ENCODE data around the gene GCLC. TPM values are rescaled to one million over a fixed set of nuclear protein-coding genes. Genes with fewer than 3 reads are reported as not detected.

Gene GCLC
- polyA plus RNA-seq, 1 donor from 2014 or later = 10.4 TPM

- Histone ChIP-seq H3K9me2 (ENCODE audit: insufficient read depth, low read length) (no peaks in the 10 kb centered on the region), H2AFZ (ENCODE audit: low read depth, low read length) (no peak overlapping the region), H4K20me1 (ENCODE audit: insufficient read depth) (no peaks in the 10 kb centered on the region), H3F3A (ENCODE audit: insufficient read depth, low read length, poor library complexity, severe bottlenecking) (no peaks in the 10 kb centered on the region), H3K9ac (ENCODE audit: low read length) (no peak overlapping the region), H3K27me3 (ENCODE audit: insufficient read depth, low read depth, low read length) (no peaks in the 10 kb centered on the region), H3K79me2 (replicated peaks; ENCODE audit: insufficient read depth, low read length) (no peaks in the 10 kb centered on the region), H3K27ac (ENCODE audit: low read length) (no peak overlapping the region), H3K9me3 (ENCODE audit: low read length) (no peaks in the 10 kb centered on the region), H3K4me2 (ENCODE audit: low read length) (no peak overlapping the region), H3K36me3 (ENCODE audit: insufficient read depth, low read length) (no peaks in the 10 kb centered on the region), H3K4me3 (ENCODE audit: low read length) (no peak overlapping the region)
- TF ChIP-seq POLR2AphosphoS5 (IDR thresholded peaks at IDR 0.05) (no peak), RAD21 (conservative IDR thresholded peaks at IDR 0.05) (no peak), CTCF (IDR thresholded peaks at IDR 0.05; ENCODE audit: poor library complexity, severe bottlenecking) (no peak), TAF1 (IDR thresholded peaks at IDR 0.05; ENCODE audit: low read depth) (no peak), SMC3 (conservative IDR thresholded peaks at IDR 0.05; ENCODE audit: poor library complexity) (no peak)
These were observed 80.4 kb downstream of the GCLC start for GRCh38 chr6:53464483-53464882.

- Histone ChIP-seq H3K79me2 (replicated peaks; ENCODE audit: insufficient read depth, low read length) (no peaks in the 10 kb centered on the region), H3K9me2 (ENCODE audit: insufficient read depth, low read length) (no peaks in the 10 kb centered on the region), H3K9ac (ENCODE audit: low read length) (no peak overlapping the region), H3K36me3 (ENCODE audit: insufficient read depth, low read length) (no peaks in the 10 kb centered on the region), H3K9me3 (ENCODE audit: low read length) (no peaks in the 10 kb centered on the region), H3F3A (ENCODE audit: insufficient read depth, low read length, poor library complexity, severe bottlenecking) (no peaks in the 10 kb centered on the region), H3K4me2 (ENCODE audit: low read length) (no peak overlapping the region), H3K4me3 (ENCODE audit: low read length) (no peak overlapping the region), H3K27ac (ENCODE audit: low read length) (no peak overlapping the region), H3K27me3 (ENCODE audit: insufficient read depth, low read depth, low read length) (no peaks in the 10 kb centered on the region), H4K20me1 (ENCODE audit: insufficient read depth) (no peaks in the 10 kb centered on the region), H2AFZ (ENCODE audit: low read depth, low read length) (no peak overlapping the region)
- TF ChIP-seq EZH2 (IDR thresholded peaks at IDR 0.05; ENCODE audit: borderline replicate concordance, insufficient read depth, low read length, poor library complexity, severe bottlenecking) = no peak
- TF ChIP-seq POLR2AphosphoS5 (IDR thresholded peaks at IDR 0.05) = no peak
- TF ChIP-seq REST (IDR thresholded peaks at IDR 0.05; ENCODE audit: borderline replicate concordance) = no peak
- TF ChIP-seq RAD21 (conservative IDR thresholded peaks at IDR 0.05) = no peak
- no peak for TF ChIP-seq SMC3 (conservative IDR thresholded peaks at IDR 0.05; ENCODE audit: poor library complexity)
- no peak for TF ChIP-seq EP300 (conservative IDR thresholded peaks at IDR 0.05; ENCODE audit: poor library complexity, severe bottlenecking)
- TF ChIP-seq TAF1 (IDR thresholded peaks at IDR 0.05; ENCODE audit: low read depth) = no peak
- TF ChIP-seq MXI1 (conservative IDR thresholded peaks at IDR 0.05; ENCODE audit: poor library complexity, severe bottlenecking) = no peak
- no peak for TF ChIP-seq CTCF (IDR thresholded peaks at IDR 0.05; ENCODE audit: poor library complexity, severe bottlenecking)
These were observed 83.2 kb downstream of the GCLC start for GRCh38 chr6:53461696-53462095.

All from neural cell (in vitro differentiated cells).